Stimulated activated CD8-positive, alpha-beta memory T cell treated with anti-CD3 and anti-CD28 coated beads, Interleukin-2, amount 100 ng/mL, for 1 hour (primary cell): ENCODE data around the gene GPR158.

ENCODE experiments used
- DNase-seq, 2 donors: peaks; one replicate each; pipeline ENCODE4 v3.0.0-alpha.2; 2020; ENCODE audit warnings: low read depth in 2 of 2

GPR158 gene

DNA sequence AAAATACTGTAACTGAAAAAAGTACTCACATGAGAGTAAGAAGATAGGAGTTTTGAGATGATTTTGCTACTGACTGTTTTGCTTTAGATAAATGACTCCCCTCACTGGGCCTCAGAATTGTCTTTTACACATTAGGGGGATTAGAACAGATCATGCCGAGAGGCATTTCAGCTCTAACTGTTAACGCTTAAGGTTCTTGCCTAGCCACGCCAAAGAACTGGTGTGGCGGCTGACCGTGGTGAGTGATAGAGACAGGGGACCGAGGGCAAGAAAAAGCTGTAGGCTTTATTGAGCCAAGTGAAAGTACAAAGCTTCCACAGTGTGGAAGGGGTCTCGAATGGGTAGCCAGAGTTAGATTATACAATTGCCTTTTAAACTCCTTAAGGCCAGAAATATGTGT is 390.8 kb downstream of the GPR158 start:
- no peak for DNase-seq

GRCh38 chr10:25573316-25573715 is 398.5 kb downstream of the GPR158 start:
- no peak for DNase-seq

GRCh38 chr10:25575343-25575742 is 400.5 kb downstream of the GPR158 start:
- DNase-seq: no peak

- DNase-seq: no peak
Observed at GRCh38 chr10:25578061-25578460, 403.3 kb downstream of the GPR158 start.

- no peak for DNase-seq
Observed at GRCh38 chr10:25582961-25583360, 408.2 kb downstream of the GPR158 start.

- no peak for DNase-seq
Observed at GRCh38 chr10:25600651-25601050, 425.9 kb downstream of the GPR158 start.

DNA sequence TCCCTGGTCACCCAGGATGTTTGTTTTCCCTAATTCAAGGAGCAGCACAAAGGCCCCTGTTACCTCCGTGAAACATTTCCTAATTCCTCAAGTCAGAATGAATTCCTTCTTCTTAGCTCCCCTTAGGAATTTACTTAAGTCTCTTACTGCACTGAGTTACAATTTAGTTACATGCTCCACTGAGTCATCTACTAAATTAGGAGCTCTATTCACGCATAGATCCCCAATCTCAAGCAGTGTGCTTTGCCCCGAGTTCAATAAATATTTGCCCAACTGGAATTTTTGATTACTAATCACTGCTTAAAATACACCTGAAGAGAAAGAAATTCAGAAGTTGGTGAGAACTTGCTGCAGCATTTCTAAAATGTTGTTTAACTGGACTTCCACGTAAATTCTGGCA is 429.8 kb downstream of the GPR158 start:
- no peak for DNase-seq

GRCh38 chr10:25614652-25615051 is 439.9 kb downstream of the GPR158 start:
- no peak for DNase-seq

- DNase-seq: no peak
Observed at GRCh38 chr10:25615926-25616325, 441.1 kb downstream of the GPR158 start.

GRCh38 chr10:25616903-25617592 is 442.2 kb downstream of the GPR158 start:
- no peak for DNase-seq

DNA sequence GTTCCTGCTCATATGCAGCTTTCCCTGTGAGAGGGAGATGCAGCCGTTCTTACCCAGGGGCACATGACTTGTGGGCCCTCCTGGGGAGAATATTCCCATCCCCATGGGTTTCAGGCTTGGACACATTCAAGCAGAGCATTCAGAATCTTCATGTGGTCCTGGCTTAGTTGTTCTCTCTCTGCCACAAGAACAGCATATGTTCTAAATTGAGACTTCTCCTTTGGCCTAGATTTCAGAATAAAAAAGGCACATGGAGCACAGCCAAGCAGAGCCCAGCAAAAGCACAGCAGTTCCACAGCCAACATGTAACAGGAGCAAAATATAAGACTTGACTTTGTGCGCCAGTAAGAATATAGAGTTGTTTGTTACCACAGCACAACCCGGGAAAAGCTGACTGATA is 452.8 kb downstream of the GPR158 start:
- DNase-seq: no peak

GRCh38 chr10:25629333-25629732 is 454.5 kb downstream of the GPR158 start:
- DNase-seq: no peak

DNA sequence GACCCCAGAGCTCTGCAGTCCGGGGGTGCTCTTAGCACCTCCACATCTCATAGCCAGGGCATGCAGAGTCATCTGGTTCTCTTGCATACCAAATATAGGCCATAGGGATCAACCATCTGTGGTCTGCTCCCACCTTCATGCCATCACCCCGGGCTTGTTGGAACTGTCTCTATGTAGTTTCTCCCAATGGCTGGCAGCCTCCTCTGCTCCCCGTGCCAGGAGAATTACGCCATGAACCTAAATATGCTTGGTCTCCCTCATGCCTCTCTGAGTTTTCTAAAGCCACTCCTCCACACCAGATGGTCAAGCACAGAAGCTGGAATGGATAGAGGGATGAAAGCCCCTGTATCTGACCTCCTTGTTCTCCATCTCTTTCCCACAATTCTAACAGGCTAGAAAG is 456.7 kb downstream of the GPR158 start:
- no peak for DNase-seq

DNA sequence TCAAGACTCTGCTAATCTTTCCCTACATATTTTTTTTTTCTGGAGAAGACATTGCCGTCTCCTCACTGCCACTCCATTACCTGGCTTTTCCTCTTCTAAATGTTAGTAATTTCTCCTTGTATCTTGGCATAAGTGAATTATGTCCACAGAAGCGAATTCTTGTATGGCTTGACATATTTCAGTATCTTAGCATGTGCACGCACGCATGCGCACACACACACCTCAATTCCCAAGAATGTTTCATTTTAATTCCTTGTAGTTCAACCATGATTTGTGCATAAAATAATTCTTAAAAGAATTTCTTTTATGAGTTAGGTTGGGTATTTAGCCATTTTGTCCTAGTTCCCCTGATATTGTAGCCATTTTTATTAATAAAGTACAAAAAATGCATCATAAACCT is 458.0 kb downstream of the GPR158 start:
- DNase-seq: no peak

DNA sequence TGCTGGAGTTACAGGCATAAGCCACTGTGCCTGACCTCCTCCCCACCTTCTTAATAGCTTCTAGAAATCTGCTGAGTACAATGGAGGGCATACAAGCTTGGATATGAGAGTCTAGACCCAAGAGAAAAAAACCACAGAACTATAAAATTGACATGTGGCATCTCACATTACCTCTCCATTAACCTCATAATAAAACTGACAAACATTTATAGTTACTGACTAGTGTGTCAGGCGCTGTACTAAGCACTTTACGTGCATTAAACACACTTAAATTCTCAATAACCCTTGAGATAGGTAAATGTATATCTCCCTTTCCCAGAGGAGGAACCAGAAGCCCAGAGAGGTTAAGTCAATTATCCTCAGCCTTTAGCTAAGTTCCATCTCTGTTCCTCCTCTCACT is 458.7 kb downstream of the GPR158 start:
- DNase-seq: no peak

DNA sequence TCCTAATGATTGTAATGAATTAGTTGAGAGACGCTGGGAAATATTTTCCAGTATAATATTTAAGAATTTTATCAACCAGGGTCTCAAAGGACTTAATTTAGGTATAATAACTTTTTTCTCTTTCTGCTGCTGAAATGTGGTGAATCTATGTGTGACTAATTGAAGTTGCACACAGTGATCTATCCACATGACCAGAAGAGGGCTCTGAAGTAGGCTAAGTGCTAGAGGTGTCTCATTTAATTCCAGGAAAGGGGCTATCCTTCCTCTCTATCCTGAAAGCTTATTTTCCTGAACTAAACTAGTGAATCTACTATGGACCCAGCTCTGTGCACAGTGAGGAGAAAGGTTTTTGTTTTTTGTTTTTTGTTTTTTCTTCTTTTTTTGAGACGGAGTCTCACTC is 464.8 kb downstream of the GPR158 start:
- DNase-seq: no peak

DNA sequence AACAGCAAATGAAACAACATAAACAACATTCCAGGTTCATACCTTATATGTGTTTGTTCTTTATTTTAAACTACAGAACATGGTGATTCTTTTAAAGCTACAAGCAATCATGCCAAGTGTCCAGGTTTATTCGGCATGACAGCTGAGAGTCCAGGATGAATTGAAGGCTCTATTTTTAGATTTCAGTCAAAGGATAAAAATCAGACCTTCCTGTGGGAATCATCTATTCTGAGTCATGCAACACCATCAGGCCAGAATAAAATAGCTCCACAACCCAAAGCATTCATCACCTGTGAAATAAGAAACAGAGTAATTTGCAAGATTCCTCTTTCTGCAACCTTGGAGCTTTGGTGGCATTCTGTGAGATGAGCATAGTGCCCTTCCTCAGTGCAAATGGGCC is 466.8 kb downstream of the GPR158 start:
- DNase-seq: no peak

GRCh38 chr10:25642721-25643120 is 467.9 kb downstream of the GPR158 start:
- no peak for DNase-seq

DNA sequence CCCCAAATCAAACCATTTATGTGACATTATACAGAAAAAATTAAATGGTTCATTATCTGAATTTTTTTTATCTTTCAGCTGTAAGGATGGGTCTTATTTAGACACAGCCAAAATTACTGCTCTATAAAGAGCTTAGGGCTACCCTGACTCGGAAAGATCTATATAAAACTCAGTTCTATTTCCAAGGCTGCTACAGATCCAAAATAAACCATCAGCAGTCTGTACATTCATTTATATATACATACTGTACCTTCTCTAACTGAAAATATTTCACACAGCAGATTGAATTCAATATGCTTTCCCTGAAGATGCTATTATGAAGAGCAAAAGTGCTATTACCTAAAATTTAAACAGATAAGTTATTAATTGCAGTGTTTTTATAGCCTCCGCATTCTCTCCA is 471.6 kb downstream of the GPR158 start:
- DNase-seq: no peak

DNA sequence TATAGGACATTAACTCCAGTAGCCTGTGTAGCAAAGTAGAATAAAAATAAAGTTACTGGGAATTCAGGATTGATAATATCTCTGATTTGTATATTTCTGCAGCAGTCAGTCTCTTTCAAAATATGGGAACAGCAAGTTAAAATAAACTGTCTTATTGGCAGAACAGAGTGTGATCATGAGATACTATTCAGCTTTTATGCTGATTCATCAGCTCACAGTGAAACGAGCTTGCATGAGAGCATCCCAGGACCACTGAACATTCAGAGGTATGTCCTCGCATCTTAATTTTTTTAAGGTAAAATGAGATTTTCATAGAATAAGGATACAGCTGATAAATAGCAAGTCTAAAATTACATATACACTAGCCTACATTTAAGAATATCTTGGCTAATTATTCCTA is 476.7 kb downstream of the GPR158 start:
- no peak for DNase-seq
